GM19395 (cell line): ENCODE data around the gene KLHL29.

Experiments used
- ATAC-seq: cut with Tn5 transposase; IDR thresholded peaks from one replicate; pipeline ENCODE4 v1.9.1; 2021; ENCODE audit warnings: mild to moderate bottlenecking, moderate library complexity; ENCODE audit not compliant: unreplicated experiment

KLHL29 gene

GRCh38 chr2:23420091-23420839 lies 35.3 kb downstream of the KLHL29 start:
- no peak for ATAC-seq

- no peak for ATAC-seq
Observed at GRCh38 chr2:23420840-23421476, 36.0 kb downstream of the KLHL29 start.

DNA sequence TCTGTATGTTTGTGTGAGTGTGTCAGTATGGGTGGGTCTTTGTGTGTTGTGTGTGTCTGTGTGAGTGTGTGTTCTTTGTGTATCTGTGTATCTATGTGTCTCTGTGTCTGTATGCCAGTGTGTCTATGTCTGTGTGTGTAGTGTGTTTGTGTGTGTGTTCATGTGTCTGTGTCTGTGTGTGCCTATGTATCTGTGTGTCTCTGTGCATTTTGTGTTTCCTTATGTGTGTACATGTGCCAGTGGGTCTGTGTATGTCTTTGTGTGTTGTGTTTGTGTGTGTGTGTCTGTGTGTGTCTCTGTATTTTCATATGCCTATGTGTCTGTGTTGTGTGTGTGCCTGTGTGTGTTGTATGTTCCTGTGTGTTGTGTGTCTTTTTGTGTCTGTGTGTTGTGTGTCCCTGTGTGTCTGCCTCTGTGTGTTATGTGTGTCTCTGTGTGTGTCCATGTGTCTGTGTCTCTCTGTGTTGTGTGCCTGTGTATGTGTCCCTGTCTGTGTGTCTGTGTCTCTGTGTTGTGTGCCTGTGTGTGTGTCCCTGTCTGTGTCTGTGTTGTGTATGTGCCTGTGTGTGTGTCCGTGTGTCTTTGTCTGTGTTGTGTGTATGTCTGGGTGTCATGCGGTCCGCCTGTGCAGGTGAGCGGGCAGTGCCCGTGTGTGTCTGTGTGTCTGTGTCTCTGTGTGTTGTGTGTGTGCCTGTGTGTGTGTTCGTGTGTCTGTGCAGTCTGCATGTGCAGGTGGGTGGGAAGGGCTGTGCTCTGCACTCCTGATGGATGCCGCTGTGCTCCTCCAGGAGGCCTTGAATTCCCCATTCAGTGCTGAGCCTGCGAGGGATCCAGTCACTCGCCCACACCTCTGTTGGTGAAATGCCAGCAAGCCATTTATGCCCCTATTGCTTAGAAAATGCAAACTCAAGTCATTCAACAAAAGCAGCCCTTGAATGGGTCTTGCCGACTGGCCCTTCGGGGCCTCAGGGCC lies 37.4 kb downstream of the KLHL29 start:
- no peak for ATAC-seq

- ATAC-seq, result no peak
Observed at GRCh38 chr2:23423062-23423872, 38.3 kb downstream of the KLHL29 start.

DNA sequence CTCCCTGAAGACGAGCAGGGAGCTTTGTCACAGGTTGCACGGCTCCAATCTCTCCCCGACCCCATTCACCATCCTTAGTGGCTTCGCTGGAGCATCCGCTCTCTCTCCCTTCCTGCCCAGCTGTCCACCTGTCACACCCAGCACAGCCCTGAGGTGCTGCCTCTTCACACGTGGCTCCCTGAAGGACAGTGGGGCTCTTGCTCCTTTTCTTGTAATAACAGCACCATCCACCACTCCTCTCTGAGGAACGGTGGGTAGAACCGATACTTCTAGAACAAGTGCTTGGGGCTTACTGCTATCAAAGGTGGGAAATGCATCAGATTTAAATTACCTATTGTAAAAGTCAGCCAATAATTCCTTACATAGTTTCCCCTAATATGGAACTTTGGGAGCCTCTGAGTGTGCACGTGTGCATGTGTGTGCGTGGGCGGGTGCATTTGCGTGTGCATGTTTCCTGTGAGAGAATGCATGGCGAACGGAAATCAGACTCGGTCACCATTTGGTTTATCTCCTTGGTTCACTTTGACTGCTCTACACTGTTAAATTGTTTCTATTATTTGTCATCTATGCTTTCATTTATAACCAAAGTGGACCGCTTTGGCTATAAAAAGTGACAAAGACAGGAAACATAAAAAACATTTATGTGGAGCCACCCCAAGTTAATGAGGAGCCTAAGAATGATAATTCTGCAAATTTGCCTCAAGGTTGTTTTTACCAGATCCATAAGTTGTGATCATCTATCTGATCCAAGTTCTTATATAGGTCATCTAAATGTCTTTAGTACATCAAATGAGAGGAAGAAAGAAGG lies 39.1 kb downstream of the KLHL29 start:
- no peak for ATAC-seq

GRCh38 chr2:23425338-23425871 lies 40.4 kb downstream of the KLHL29 start:
- no peak for ATAC-seq

GRCh38 chr2:23425885-23426262 lies 40.9 kb downstream of the KLHL29 start:
- no peak for ATAC-seq

DNA sequence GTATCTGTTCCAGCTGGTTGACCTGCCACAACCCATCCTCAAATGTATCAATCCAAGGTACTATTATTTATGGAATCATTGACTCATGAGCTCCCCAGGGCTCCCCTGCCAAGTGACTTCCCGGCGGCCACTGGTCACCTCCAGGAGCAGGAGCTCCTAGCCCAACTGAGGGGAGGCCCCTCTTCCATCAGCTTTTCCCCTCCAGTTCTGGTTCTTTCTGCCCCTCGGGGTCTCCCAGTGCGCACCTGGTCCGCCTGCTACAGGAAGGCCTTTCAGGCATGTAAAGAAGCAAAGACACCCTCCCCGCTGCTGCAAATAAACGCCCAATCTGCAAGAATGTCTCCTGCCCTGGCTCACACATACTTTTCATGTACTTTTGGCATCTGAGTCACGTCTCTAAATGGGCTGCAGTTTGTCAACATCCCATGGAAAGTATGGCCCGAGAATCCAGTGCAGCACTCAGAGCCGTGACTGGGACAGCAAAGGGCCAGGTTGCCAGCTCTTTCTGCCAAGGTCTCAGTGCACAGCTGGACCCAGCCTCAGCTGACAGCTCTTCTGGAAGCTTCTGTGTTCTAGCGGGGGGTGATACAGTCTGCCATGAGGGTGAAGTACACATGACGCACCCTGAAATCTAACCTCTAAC lies 41.4 kb downstream of the KLHL29 start:
- ATAC-seq, result no peak

DNA sequence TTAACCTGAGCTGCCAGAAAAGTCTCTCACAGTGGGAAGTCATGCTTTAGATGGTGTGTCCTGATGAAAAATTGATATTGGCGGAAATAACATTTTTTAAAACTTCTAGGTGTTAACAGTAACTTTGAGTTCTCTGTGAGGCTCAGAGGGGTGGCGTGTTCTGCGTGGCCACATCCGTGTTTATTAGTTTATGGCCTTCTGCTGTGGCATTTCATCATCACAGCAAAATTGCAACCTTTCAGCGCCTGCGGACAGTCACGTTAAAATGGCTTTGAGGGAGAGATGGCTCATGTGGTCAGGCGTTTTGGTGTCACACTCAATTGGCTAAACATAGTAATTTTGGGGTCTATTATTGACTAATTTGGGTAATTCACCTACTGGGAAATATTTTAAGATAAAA lies 42.4 kb downstream of the KLHL29 start:
- no peak for ATAC-seq

- ATAC-seq, result no peak
Observed at GRCh38 chr2:23427976-23428375, 43.0 kb downstream of the KLHL29 start.

DNA sequence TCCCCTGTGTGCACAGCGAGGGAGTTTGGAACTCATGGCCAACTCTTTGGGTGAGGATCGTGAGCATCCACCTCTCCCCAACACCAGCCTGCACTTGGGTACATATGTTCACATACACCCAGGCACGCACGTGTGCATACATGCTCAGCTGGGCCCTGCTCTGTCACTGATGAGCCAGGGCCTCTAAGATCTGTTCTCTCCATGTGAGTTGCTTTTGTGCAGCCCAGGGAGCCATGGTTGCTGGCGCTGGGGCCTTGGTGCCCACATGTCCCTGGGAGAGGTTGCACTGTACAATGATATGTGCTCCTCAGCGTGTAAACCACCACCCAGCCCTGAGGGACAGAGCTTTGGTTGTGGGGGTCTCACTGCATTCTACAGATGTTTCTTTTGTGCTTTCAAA lies 44.1 kb downstream of the KLHL29 start:
- no peak for ATAC-seq

DNA sequence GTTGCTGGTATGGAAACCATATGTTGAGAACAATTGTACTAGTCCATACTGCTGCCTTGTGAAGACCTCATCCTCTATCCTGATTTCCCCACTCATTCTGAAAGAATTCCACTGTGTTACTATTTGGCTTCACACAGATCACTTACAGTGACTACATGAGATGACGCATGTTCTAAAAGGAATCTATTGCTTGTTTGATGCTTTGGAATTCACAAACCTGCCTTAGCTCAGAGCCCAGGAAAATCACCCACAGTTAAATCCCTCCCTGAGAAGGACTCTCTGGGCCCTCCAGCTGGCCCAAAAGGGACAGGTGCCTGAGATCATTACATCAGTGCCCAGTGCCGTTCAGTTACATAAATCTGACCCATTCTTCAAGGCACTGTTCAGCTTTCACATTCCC lies 45.3 kb downstream of the KLHL29 start:
- no peak for ATAC-seq

GRCh38 chr2:23432531-23432930 lies 47.6 kb downstream of the KLHL29 start:
- ATAC-seq, result no peak

- ATAC-seq, result no peak
Observed at GRCh38 chr2:23433282-23433681, 48.3 kb downstream of the KLHL29 start.

- ATAC-seq, result no peak
Observed at GRCh38 chr2:23434721-23435121, 49.7 kb downstream of the KLHL29 start.

GRCh38 chr2:23435250-23436035 lies 50.5 kb downstream of the KLHL29 start:
- ATAC-seq, result no peak

GRCh38 chr2:23436346-23437098 lies 51.5 kb downstream of the KLHL29 start:
- no peak for ATAC-seq

DNA sequence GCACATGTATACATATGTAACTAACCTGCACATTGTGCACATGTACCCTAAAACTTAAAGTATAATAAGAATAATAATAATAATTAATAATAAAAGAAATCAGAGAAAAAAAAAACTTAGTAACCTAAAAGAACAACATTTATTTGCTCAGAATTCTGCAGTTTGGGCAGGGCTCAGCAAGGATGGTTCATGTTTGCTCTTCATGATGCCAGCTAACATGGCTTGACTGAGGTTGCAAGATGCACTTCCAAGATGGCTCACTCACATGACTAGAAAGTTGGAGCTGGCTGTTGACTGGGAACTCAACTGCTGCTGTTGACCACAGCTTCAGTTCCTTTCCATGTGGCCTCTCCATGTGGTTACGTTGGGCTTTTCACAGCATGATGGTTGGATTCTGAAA lies 56.4 kb downstream of the KLHL29 start:
- no peak for ATAC-seq
